HepG2 (cell line): ENCODE data around the gene RHBG.

Source experiments
- FIP1L1 ChIP-seq: fragments of 200-400 bp; formaldehyde crosslinking; IDR thresholded peaks from 2 replicates; pipeline ENCODE4 v1.6.1; 2018; ENCODE audit warnings: low read depth, mild to moderate bottlenecking, low read length, moderate library complexity, borderline replicate concordance; ENCODE audit not compliant: insufficient read depth
- HOXA5 ChIP-seq: sonication (generic); formaldehyde crosslinking; IDR thresholded peaks from 2 replicates; pipeline ENCODE4 v1.4.0; 2020; ENCODE audit warnings: missing genetic modification reagents
- PITX1 ChIP-seq: sonication (generic); formaldehyde crosslinking; IDR thresholded peaks from 2 replicates; pipeline ENCODE4 v1.5.1; 2020; ENCODE audit warnings: mild to moderate bottlenecking, missing genetic modification reagents
- SP4 ChIP-seq: sonication (generic); formaldehyde crosslinking; IDR thresholded peaks from 2 replicates; pipeline ENCODE4 v1.8.1; 2023; ENCODE audit warnings: mild to moderate bottlenecking, missing genetic modification reagents
- TCF7 ChIP-seq: sonication (generic); IDR thresholded peaks from 2 replicates; pipeline ENCODE4 v1.6.1; 2016; ENCODE audit warnings: antibody characterized with exemption, low read depth
- YY1 ChIP-seq: IDR thresholded peaks from 2 replicates; pipeline ENCODE4 v1.6.1; 2011; ENCODE audit warnings: low read length, low read depth, moderate library complexity, mild to moderate bottlenecking; ENCODE audit not compliant: insufficient read depth, insufficient replicate concordance
- ZNF784 ChIP-seq: sonication (generic); formaldehyde crosslinking; IDR thresholded peaks from 2 replicates; pipeline ENCODE4 v1.5.1; 2020; ENCODE audit warnings: missing genetic modification reagents, mild to moderate bottlenecking, borderline replicate concordance
- TF ChIP-seq, protein P1 (sequence below): sonication (generic); formaldehyde crosslinking; IDR thresholded peaks from 2 replicates; pipeline ENCODE4 v1.4.0; 2020; ENCODE audit warnings: mild to moderate bottlenecking, missing genetic modification reagents

GRCh38 chr1:156357977-156358376 lies 11.0 kb upstream of the RHBG start:
- no peak for TF ChIP-seq ZNF784
- TF ChIP-seq, protein P1, sequence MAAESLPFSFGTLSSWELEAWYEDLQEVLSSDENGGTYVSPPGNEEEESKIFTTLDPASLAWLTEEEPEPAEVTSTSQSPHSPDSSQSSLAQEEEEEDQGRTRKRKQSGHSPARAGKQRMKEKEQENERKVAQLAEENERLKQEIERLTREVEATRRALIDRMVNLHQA (CRISPR knock-in tag): no peak
- TF ChIP-seq HOXA5 (CRISPR knock-in tag): no peak
- no peak for TF ChIP-seq YY1
- no peak for TF ChIP-seq PITX1
- TF ChIP-seq TCF7: no peak
- TF ChIP-seq SP4: no peak
- TF ChIP-seq FIP1L1: no peak
